GM19452 (cell line): ENCODE measurements around the gene OXSR1.
A peak's percentile ranks its signal among the peaks of the same experiment; 100 is the strongest.
"Not testable (repeated sequence)": the region's sequence is repeated elsewhere in the genome, so short reads cannot be mapped to it uniquely, and the experiment has no call there.

Experiments
- ATAC-seq: cut with Tn5 transposase; IDR thresholded peaks from one replicate; pipeline ENCODE4 v1.9.1; 2021; ENCODE audit not compliant: unreplicated experiment

OXSR1 gene

GRCh38 chr3:38127611-38128302, 37.6 kb upstream of the OXSR1 start:
- no peak for ATAC-seq

GRCh38 chr3:38128303-38128655, 37.1 kb upstream of the OXSR1 start:
- ATAC-seq, result no peak

GRCh38 chr3:38129058-38129457, 36.3 kb upstream of the OXSR1 start:
- no peak for ATAC-seq

- no peak for ATAC-seq
Measured at GRCh38 chr3:38130631-38131065, 34.7 kb upstream of the OXSR1 start.

GRCh38 chr3:38131621-38132369, 33.5 kb upstream of the OXSR1 start:
- ATAC-seq, result no peak

GRCh38 chr3:38133209-38133556, 32.2 kb upstream of the OXSR1 start:
- ATAC-seq, result no peak

GRCh38 chr3:38133557-38134405, 31.6 kb upstream of the OXSR1 start:
- no peak for ATAC-seq

- not testable (repeated sequence) for ATAC-seq
Measured at GRCh38 chr3:38134517-38135143, 30.7 kb upstream of the OXSR1 start.

GRCh38 chr3:38135621-38136277, 29.6 kb upstream of the OXSR1 start:
- ATAC-seq, result not testable (repeated sequence)

GRCh38 chr3:38136393-38136776, 29.0 kb upstream of the OXSR1 start:
- no peak for ATAC-seq

- ATAC-seq, result peak; percentile 88
Measured at GRCh38 chr3:38136777-38137614, 28.3 kb upstream of the OXSR1 start, which contains the start of gene ACAA1. ACAA1 (minus strand) TSS chr3:38137127; CDS start chr3:38137035, 92 bp downstream.

- ATAC-seq, result no peak
Measured at GRCh38 chr3:38137615-38138348, 27.6 kb upstream of the OXSR1 start.

- peak; percentile 42 for ATAC-seq
Measured at GRCh38 chr3:38138349-38139190, 26.8 kb upstream of the OXSR1 start, which contains the start of gene MYD88. MYD88 (plus strand) TSS chr3:38138661; CDS start chr3:38138701, 40 bp downstream.

GRCh38 chr3:38139191-38139590, 26.1 kb upstream of the OXSR1 start:
- ATAC-seq, result no peak

GRCh38 chr3:38139652-38140051, 25.7 kb upstream of the OXSR1 start:
- ATAC-seq, result no peak

- ATAC-seq, result no peak
Measured at GRCh38 chr3:38140326-38141172, 24.8 kb upstream of the OXSR1 start.
